HUDEP-2 (cell line): Measurements from ENCODE around the gene POP5.
A peak's percentile ranks its signal among the peaks of the same experiment; 100 is the strongest.
"Not testable (repeated sequence)": the region's sequence is repeated elsewhere in the genome, so short reads cannot be mapped to it uniquely, and the experiment has no call there.

ENCODE experiments used
- DNase-seq, 76 experiments: peaks; one replicate each; lab custom pipeline; 2025; ENCODE audit not compliant: unreplicated experiment in 76 of 76; lab: John Stamatoyannopoulos, UW

Gene POP5

DNA sequence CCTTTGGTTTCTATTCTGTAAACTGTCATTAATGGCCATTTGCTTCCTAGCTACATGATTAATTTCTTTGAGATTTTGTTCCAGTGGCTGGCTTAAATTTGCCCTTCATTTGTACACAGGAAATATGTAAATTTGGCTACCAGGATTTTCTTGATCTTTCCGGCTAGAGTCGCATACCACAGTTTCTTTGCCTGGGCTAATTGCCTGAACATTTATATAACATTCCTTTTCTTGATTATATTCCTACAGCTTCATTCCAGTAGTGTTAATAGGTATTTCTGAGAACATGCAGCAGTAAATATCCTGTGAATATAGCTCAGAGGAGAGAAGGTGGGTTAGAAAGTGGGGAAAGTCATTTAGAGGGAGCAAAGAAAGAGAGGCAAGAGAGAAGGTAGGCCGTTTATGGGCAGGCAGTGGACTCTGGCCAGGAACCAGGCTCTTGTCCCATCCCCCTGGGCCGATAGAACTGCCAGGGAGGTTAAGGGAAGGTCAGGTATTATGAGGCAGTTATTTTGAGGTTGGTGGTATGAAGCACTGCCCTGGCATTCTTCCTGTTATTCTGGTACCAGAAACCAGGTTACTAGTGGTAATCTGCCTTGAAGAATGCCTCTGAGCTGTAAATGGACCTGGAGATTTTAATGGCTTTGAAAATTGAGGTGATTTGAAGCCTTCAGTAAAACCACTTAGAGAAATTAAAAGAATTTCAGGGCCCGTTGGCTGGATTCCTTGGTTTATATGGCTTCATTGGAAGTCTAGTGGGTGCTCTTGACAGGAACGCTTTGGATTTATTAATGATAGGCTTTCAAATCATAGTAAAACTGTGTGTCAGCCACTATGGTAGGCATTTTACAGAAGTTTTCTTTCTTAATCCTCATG is 42.7 kb downstream of the POP5 start:
- DNase-seq, result peak in 11 of 76 experiments; percentile 2 to 46 (median 14)

DNA sequence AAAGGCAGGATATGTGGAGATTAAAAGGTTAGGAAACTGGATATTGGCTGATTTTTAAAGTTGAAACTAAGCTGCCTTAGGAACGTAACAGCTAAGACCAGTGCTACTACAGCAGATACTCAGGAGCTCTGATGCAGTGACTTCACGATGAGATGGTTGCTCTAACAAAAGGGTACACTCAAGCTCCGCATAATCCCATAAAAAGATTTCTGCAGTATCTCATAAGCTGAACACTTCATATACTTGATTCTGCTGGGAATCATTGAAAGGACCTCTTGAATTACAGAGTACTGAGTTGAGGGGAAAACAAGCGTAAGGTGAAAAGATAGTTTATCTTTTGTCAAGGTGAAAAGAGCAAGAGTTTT is 43.4 kb downstream of the POP5 start:
- DNase-seq, result no peak

DNA sequence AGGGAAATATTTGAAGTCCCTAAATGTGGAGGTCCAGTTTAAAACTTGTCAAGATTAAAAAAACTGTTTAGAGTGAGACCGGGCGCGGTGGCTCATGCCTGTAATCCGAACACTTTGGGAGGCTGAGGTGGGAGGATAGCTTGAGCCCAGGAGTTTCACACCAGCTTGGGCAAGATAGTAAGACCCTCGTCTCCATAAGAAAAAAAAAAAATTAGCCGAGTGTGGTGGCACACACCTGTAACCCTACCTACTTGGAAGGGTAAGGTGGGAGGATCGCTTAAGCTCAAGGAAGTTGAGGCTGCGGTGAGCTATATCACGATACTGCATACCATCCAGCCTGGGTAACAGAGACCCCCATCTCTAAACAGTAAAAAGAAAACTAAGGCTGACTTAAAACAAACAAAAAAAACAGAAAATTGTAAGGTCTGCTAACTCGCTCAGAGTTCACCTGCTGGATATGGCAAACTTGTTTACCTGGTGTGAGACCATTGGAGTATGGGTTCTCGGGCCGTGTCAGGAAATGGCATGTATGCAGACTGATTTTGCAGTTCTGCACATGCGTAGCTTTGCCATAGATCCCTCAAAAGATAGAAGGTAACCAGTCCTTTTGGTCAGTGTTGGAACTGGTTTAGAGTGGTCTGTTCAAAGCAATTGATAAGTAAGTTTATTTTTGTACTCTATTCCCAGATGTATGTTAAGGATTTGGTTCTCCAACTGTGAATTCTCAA is 45.0 kb downstream of the POP5 start:
- no peak for DNase-seq

DNA sequence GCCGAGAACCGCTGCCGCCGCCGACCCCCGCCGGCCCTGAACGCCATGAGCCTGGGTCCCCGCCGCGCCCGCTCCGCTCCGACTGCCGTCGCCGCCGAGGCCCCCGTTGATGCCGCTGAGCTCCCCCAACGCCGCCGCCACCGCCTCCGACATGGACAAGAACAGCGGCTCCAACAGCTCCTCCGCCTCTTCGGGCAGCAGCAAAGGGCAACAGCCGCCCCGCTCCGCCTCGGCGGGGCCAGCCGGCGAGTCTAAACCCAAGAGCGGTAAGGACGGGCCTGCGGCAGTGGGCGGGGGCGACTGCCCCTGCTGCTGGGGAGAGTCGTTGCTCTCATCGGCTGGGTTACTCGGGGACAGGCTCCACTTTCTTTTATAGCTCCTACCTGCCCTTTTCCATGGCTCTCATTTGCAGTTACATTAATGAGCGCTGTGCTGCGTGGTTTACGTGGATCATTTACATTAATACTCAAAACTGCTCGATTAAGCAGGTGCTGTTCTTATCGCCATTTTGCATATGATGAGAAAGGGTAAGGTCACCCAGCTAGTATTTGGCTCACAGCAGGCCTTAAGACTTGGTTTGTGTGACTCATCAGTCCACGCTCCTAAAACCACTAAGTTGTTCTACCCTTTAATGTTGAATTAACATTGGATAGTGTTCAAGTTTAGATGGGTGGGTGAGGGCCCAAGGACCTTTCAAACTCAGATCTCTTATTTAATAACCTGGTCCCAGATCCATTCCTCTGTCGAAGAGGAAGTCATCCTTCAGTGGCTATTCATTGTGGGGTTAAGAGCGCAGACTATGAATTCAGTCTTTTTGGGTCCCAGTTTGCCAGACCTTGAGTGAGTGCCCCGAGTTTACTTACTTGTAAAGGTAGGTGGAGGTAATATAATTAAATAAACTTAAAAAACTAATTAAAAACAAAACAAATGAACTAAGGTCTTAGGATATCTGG is 46.2 kb downstream of the POP5 start:
- DNase-seq, result peak in 53 of 76 experiments; percentile 5 to 72 (median 36)

- peak in 73 of 76 experiments; percentile 3 to 85 (median 55) for DNase-seq
These were observed 46.9 kb downstream of the POP5 start, which contains the start of gene RNF10 for GRCh38 chr12:120534203-120534702. TSS of gene RNF10 (plus strand) at chr12:120534356. CDS start at chr12:120534812, 456 bp downstream.

DNA sequence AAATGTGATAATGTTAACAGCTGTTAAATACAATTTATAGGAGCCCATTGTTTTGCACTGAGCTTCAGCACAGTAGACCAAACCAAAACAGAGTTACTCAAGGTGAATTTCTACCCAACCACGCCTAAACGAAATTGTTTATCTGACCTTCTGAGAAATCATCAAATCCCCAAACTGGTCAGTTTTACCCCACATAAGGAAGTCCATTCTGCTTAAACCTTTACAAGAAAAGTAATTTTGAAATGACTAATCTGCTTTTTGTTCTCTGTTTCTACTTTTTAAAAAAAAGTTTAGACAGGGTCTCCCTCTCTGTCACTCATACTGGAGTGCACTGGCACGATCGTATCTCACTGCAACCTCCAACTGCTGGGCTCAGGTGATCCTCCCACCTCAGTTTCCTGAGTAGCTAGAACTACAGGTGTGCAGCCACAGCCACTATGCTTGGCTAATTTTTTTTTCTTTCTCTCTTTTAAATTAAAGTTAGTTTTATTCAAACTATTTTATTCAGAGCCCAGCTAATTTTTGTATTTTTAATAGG is 48.4 kb downstream of the POP5 start:
- DNase-seq, result no peak

- DNase-seq, result not testable (repeated sequence)
These were observed 50.8 kb downstream of the POP5 start for GRCh38 chr12:120530418-120530761.

DNA sequence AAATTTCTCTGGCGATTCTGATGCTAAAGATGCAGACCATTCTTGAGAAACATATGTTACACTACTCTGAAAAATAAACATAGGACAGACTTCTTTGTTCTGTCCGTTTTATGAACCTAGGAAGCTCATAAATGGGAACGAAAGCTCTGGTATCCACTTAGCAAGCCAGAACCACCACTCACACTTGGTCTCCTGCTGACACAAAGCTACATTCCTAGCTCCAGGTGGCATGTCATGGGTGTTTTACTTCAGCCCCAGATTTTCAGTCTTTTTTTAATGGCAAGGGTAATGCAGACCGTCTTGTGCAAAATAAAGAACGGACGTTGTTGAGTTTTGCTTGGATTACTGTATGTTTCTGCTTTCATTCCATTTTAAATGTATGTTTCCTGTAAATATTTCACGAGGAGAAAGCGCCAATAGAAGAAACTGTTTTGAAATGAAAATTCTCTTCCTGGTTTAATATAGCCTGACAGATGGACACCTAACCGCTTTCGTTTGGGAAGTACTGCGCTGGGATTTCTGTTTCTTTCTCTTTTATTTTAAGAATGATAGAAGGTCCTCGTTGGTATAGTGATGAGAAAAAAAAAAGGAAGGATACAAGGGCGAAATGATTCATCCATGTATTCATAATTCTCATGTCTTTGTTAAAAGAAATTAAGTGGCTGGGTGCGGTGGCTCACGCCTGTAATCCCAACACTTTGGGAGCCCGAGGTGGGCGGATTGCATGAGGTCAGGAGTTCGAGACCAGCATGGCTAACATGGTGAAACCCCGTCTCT is 51.4 kb downstream of the POP5 start:
- no peak for DNase-seq

DNA sequence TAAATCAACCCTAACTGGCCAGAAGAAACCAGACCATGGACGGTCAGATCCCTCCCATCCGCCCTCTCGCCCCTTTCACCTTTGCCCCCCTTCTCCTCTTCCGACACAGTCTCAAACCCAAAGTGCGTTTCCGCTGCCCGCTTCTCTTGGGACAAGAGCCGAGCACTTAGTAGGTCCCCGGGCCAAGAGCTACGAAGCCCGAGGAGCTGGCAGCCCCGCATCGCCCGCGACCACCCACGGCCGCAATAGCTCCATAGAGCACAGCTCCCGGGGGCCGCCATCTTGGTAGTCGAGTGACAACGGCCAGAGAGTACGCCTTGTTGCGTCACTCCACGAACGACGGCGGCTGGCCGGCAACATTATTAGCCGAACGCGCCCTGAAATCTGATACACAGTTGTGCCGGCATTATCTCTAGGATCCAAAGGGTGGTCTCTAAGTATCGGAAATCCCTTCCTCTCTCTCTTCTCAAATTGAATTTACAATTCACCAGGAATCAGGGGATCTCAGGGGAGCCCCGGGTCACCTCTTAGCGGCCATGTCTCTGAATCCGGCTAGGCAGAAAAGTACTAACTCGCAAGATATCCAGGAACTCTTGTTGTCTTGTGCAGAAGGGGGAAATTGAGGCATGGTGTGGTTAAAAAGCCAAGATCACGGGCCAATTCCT is 52.2 kb downstream of the POP5 start, which contains the start of gene COQ5:
Gene COQ5, minus strand, starts transcription at position 298 of the 665 bp plus-strand sequence. Its CDS starts 17 bp downstream, at position 281.
- peak in 73 of 76 experiments; percentile 13 to 83 (median 64) for DNase-seq
